GM12872 (cell line): ENCODE results near the gene CAMKMT.

Experiments
- TF ChIP-seq, protein P1 (sequence below): IDR thresholded peaks from 3 replicates; pipeline ENCODE4 v1.5.1; 2011; ENCODE audit warnings: low read depth, mild to moderate bottlenecking, low read length, moderate library complexity; ENCODE audit not compliant: insufficient read depth

The CAMKMT gene

GRCh38 chr2:44569491-44569890, 207.7 kb downstream of the CAMKMT start:
- TF ChIP-seq, protein P1, sequence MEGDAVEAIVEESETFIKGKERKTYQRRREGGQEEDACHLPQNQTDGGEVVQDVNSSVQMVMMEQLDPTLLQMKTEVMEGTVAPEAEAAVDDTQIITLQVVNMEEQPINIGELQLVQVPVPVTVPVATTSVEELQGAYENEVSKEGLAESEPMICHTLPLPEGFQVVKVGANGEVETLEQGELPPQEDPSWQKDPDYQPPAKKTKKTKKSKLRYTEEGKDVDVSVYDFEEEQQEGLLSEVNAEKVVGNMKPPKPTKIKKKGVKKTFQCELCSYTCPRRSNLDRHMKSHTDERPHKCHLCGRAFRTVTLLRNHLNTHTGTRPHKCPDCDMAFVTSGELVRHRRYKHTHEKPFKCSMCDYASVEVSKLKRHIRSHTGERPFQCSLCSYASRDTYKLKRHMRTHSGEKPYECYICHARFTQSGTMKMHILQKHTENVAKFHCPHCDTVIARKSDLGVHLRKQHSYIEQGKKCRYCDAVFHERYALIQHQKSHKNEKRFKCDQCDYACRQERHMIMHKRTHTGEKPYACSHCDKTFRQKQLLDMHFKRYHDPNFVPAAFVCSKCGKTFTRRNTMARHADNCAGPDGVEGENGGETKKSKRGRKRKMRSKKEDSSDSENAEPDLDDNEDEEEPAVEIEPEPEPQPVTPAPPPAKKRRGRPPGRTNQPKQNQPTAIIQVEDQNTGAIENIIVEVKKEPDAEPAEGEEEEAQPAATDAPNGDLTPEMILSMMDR: no peak

- TF ChIP-seq, protein P1: no peak
Observed at GRCh38 chr2:44570271-44570670, 208.5 kb downstream of the CAMKMT start.

DNA sequence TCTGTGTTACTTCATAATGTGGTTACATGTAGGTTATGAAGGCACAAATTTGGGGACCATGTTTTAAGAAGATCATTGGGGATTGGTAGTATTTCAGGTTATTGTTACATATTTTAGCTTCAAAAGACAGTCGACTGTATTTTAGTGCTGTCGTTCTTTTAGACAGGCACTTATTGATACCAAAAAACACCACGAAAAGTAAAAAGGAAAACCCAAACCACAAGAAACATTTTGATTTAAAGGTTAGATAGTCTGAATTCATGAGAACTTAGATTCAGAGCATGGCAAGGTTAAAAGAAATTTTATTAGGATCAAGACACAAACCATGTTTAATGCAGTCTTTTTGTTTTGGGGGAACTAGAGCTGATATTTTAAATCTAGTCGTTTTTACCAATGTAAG, 209.0 kb downstream of the CAMKMT start:
- TF ChIP-seq, protein P1: no peak

GRCh38 chr2:44572196-44572900, 210.6 kb downstream of the CAMKMT start:
- TF ChIP-seq, protein P1: no peak

DNA sequence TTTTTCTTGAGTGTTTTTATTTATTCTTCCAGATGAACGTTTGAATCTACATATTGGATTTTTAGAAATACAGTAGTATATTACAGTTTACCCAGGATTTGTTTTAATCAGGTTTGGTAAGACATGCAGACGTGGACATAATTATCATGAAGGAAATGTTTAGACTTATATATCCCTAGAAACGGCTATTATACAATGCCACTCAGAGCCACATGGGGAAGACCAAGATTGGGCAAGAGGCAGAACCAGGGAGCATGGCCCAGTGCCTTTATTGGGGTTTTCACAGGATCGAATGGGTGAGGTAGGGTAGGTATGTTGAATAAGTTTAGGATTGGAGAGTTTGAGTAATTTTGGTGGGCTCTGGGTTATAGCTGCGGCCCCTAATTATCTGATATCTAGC, 212.2 kb downstream of the CAMKMT start:
- TF ChIP-seq, protein P1: no peak

DNA sequence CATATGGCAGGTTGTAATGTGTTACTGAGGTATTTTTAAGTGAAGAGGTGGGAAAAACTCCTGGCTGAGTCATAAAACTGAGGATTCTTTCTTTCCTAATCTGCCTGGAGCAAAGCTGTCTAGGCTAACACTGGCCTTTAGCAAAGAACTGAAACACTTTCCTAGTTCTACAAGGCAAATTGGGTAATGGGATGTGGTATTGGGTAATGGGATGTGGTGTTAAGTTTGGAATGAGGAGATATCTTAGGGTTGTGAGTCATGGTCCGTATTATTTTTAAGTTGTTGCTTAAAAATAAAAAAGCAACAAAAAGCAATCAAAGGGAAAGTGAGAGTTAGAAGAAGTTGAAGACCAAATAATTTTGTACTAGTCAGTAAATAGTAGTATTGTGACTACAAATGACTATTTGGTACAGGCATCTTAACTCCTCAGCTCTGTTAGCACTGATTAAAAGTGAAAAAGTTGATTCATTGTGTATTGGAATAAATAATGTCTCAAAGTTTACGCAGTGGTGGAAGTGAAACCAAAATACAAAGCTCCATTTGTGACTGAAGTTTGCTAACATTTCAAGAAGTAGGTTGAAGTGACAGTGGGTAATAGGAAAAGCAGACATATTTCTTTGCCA, 216.8 kb downstream of the CAMKMT start:
- TF ChIP-seq, protein P1: no peak

- TF ChIP-seq, protein P1: no peak
Observed at GRCh38 chr2:44579115-44579836, 217.5 kb downstream of the CAMKMT start.
